Lower leg skin (tissue), 4 donors: ENCODE results near the gene IQCK. TPM values are rescaled to one million over a fixed set of nuclear protein-coding genes. Genes with fewer than 3 reads are reported as not detected.

Experiments
- DNase-seq, 2 donors: peaks; one replicate each; pipeline ENCODE4 v3.0.0-alpha.2; 2019; ENCODE audit warnings: low spot score in 2 of 2
- H3K4me3 ChIP-seq: fragments of 200-600 bp; sonication (generic); 2 replicates; pipeline ENCODE4 v1.5.1; 2017; ENCODE audit warnings: mild to moderate bottlenecking, low read depth; ENCODE audit not compliant: poor library complexity, severe bottlenecking
- CTCF ChIP-seq, 3 donors: fragments of 450-650 bp; IDR thresholded peaks; one replicate each; pipeline ENCODE4 v1.5.1; 2016; ENCODE audit warnings: antibody characterized with exemption in 3 of 3, mild to moderate bottlenecking in 3 of 3, moderate library complexity in 2 of 3
- POLR2A ChIP-seq, 2 donors: fragments of 450-650 bp; IDR thresholded peaks; one replicate each; pipeline ENCODE4 v1.6.1; 2016 to 2017; ENCODE audit warnings: antibody characterized with exemption in 2 of 2, mild to moderate bottlenecking in 1 of 2, moderate library complexity in 1 of 2
- WGBS, 2 donors: methylation state at CpG; one replicate each; pipeline ENCODE4 v1.1.5; 2018; 5-methylcytosine and 5-hydroxymethylcytosine counted together
- intact Hi-C: fragments of 100-400 bp; cut with DNase I; formaldehyde crosslinking; loops from one replicate; pipeline ENCODE4 v1.15.0; 2023; ENCODE audit warnings: low total_unique reads
- total RNA-seq, 4 donors: library from RNA; depleted of rRNA; stranded (reverse); fragments of >200 nt; gene quantifications; one replicate each; pipeline ENCODE4 v1.1.0, GENCODE V29; 2016

The IQCK gene
- total RNA-seq, 4 donors from 2014 or later = 6.9 to 20.7 (median 10.9) TPM

GRCh38 chr16:19701091-19701490 is 17.0 kb upstream of the IQCK start:
- DNase-seq = no peak
- 69 to 80% methylated on average over 3 of the region's 3 CpGs for WGBS, 2 donors
- intact Hi-C loops = no loop called here
- TF ChIP-seq CTCF (IDR thresholded peaks at IDR 0.05) = no peak
- no peak for TF ChIP-seq POLR2A (IDR thresholded peaks at IDR 0.05)
- no peak overlapping the region for H3K4me3 ChIP-seq

GRCh38 chr16:19703172-19703889 is 14.7 kb upstream of the IQCK start:
- TF ChIP-seq POLR2A (IDR thresholded peaks at IDR 0.05) (no peak), CTCF (IDR thresholded peaks at IDR 0.05) (no peak)
- 85 to 86% methylated on average over 6 of the region's 6 CpGs for WGBS, 2 donors
- intact Hi-C loops = loop anchor here (1.0 kb wide), 1 partner anchor 39 kb away; no protein-coding TSS in a partner anchor
- H3K4me3 ChIP-seq = no peak overlapping the region
- DNase-seq = no peak

- DNase-seq = no peak
- no peak for TF ChIP-seq POLR2A (IDR thresholded peaks at IDR 0.05)
- TF ChIP-seq CTCF (IDR thresholded peaks at IDR 0.05) = no peak
- no peak overlapping the region for H3K4me3 ChIP-seq
- 74 to 84% methylated on average over 17 to 18 of the region's 18 CpGs for WGBS, 2 donors
- intact Hi-C loops = no loop called here
Measured at GRCh38 chr16:19704321-19705145, 13.5 kb upstream of the IQCK start.

GRCh38 chr16:19705146-19705501 is 12.9 kb upstream of the IQCK start:
- 89 to 91% methylated on average over 8 of the region's 8 CpGs for WGBS, 2 donors
- intact Hi-C loops = no loop called here
- TF ChIP-seq POLR2A (IDR thresholded peaks at IDR 0.05) (no peak), CTCF (IDR thresholded peaks at IDR 0.05) (no peak)
- no peak overlapping the region for H3K4me3 ChIP-seq
- no peak for DNase-seq

- DNase-seq = no peak
- TF ChIP-seq POLR2A (IDR thresholded peaks at IDR 0.05) = no peak
- TF ChIP-seq CTCF (IDR thresholded peaks at IDR 0.05) = no peak
- intact Hi-C loops = no loop called here
- H3K4me3 ChIP-seq = no peak overlapping the region
- WGBS, 2 donors = 79 to 81% methylated on average over 5 of the region's 5 CpGs
Measured at GRCh38 chr16:19705843-19706242, 12.2 kb upstream of the IQCK start.
